ENCODE measurements around the gene TMEM175. TPM values are rescaled to one million over a fixed set of nuclear protein-coding genes. Genes with fewer than 3 reads are reported as not detected.

TMEM175 gene
- total and polyA plus RNA-seq, 2 of the 8 experiments (the other 6 are each of a cell fraction or from before 2014, with no cell fraction given): 4.9 to 20.7 TPM

- no peak for FAIRE-seq
These were observed 46.0 kb upstream of the TMEM175 start for GRCh38 chr4:886244-886643.

More at GRCh38 chr4:886244-886643, 46.0 kb upstream of the TMEM175 start:
- peaks cover 0 to 11% (median 6%) of the 10 kb centered on the region in 4 experiments; a peak in 6 of 8 replicates for H3K36me3 ChIP-seq (ENCODE audit: control insufficient read depth in 2 of 4, insufficient read depth in 4 of 4, low read length in 3 of 4)
- H4K8ac ChIP-seq (ENCODE audit: extremely low read depth, insufficient read depth, low read length): no peak overlapping the region
- no peak overlapping the region for H2BK12ac ChIP-seq (ENCODE audit: low read depth, low read length)
- no peak overlapping the region for H2BK120ac ChIP-seq (replicated peaks; ENCODE audit: low read depth, low read length)
- H4K20me1 ChIP-seq (replicated peaks in 1 of 2; ENCODE audit: control insufficient read depth in 1 of 2, insufficient read depth in 2 of 2, low read length in 2 of 2): peaks cover 0 to 19% of the 10 kb centered on the region in 2 experiments
- POLR2A ChIA-PET (ENCODE audit: partially characterized antibody): interaction anchor here (1.3 to 1.4 kb wide), 2 partner anchors 11 to 30 kb away, joined by 3 to 5 read pairs; no protein-coding TSS in a partner anchor
- H3K18ac ChIP-seq (ENCODE audit: extremely low read depth, low read length): no peak overlapping the region
- H3K4ac ChIP-seq (replicated peaks; ENCODE audit: insufficient read length, low read depth, low read length): no peak overlapping the region
- no peak overlapping the region for H2BK20ac ChIP-seq (ENCODE audit: low read length)
- H3K14ac ChIP-seq (ENCODE audit: insufficient read length): no peak overlapping the region
- CTCF ChIA-PET (ENCODE audit: partially characterized antibody): interaction anchor here (1.0 to 1.1 kb wide), 2 partner anchors 9 to 20 kb away, joined by 3 read pairs; no protein-coding TSS in a partner anchor
- H3K9ac ChIP-seq (replicated peaks in 1 of 4; ENCODE audit: extremely low read depth in 1 of 4, low read depth in 3 of 4, low read length in 3 of 4): no peak overlapping the region
- H2BK15ac ChIP-seq (ENCODE audit: low read length): no peak overlapping the region
- H2AK5ac ChIP-seq (ENCODE audit: low read depth, low read length): no peak overlapping the region
- H3K9me3 ChIP-seq (ENCODE audit: insufficient read depth in 2 of 2, low read depth in 1 of 2, low read length in 1 of 2): peaks cover 0 to 6% of the 10 kb centered on the region in 2 experiments; a peak in 1 of 4 replicates
- no peaks in the 10 kb centered on the region; the same call in 1 of the 2 replicates for H3K79me1 ChIP-seq (ENCODE audit: low read depth, low read length)
- no peak overlapping the region for H3K4me2 ChIP-seq (ENCODE audit: insufficient read depth in 1 of 2, low read depth in 2 of 2, low read length in 2 of 2)
- H3K4me3 ChIP-seq (ENCODE audit: extremely low read depth in 1 of 4, insufficient read depth in 2 of 4, low read depth in 3 of 4, low read length in 4 of 4): no peak overlapping the region
- no peak overlapping the region for H4K5ac ChIP-seq (ENCODE audit: insufficient read length, low read depth, low read length)
- H3K4me1 ChIP-seq (replicated peaks in 1 of 4; ENCODE audit: control insufficient read depth in 3 of 4, insufficient read depth in 4 of 4, low read length in 3 of 4): no peaks in the 10 kb centered on the region
- no peak overlapping the region for H3K27ac ChIP-seq (ENCODE audit: low read depth, low read length)
- H3K56ac ChIP-seq (replicated peaks; ENCODE audit: insufficient read length, low read depth, low read length): no peak overlapping the region
- H3K23ac ChIP-seq (ENCODE audit: insufficient read length): no peak overlapping the region
- no peaks in the 10 kb centered on the region; the same call in 1 of the 2 replicates for H3K23me2 ChIP-seq (ENCODE audit: low read depth, low read length)
- H2AFZ ChIP-seq (ENCODE audit: low read length): no peak overlapping the region
- no peak for DNase-seq (ENCODE audit: low read depth in 1 of 2, low spot score in 2 of 2)
- H4K91ac ChIP-seq (replicated peaks; ENCODE audit: insufficient read length, low read length): no peak overlapping the region
- H2BK5ac ChIP-seq (ENCODE audit: low read depth, low read length): no peak overlapping the region
- no peaks in the 10 kb centered on the region for H3K79me2 ChIP-seq (ENCODE audit: control insufficient read depth in 1 of 2, insufficient read depth in 2 of 2, low read length in 2 of 2)
- WGBS, 2 experiments (ENCODE audit: extremely low coverage in 1 of 2, insufficient coverage in 1 of 2, insufficient read length in 1 of 2, insufficient replicate concordance in 2 of 2, low coverage in 1 of 2, low lambda C conversion rate in 2 of 2, missing lambda C conversion rate in 1 of 2): 96% methylated on average over 9 of the region's 9 CpGs; no CpG with 5 or more reads in 1 of the 2 experiments
- H3K27me3 ChIP-seq (replicated peaks in 1 of 4; ENCODE audit: control insufficient read depth in 3 of 4, extremely low read depth in 1 of 4, insufficient read depth in 3 of 4, low read length in 3 of 4): no peaks in the 10 kb centered on the region
- no peak for TF ChIP-seq CHD2 (IDR thresholded peaks at IDR 0.05; ENCODE audit: low read length)
- no peak for TF ChIP-seq GABPA (IDR thresholded peaks at IDR 0.05; ENCODE audit: borderline replicate concordance, insufficient read depth, low read length)
- TF ChIP-seq RFX5 (IDR thresholded peaks at IDR 0.05; ENCODE audit: borderline replicate concordance, low read depth, low read length): no peak
- TF ChIP-seq EP300 (IDR thresholded peaks at IDR 0.05; ENCODE audit: borderline replicate concordance in 1 of 2, low read depth in 2 of 2, low read length in 2 of 2): no peak
- no peak for TF ChIP-seq POLR2A (IDR thresholded peaks at IDR 0.05; ENCODE audit: control extremely low read depth in 1 of 2, low read depth in 2 of 2, low read length in 2 of 2)
